MM.1S (cell line): ENCODE measurements around the gene C10orf90.

ENCODE experiments used
- DNase-seq: peaks from one replicate; pipeline ENCODE4 v3.0.0-alpha.2; 2015
- H2AFZ ChIP-seq: fragments of 300-600 bp; sonication (generic); 2 replicates; pipeline ENCODE4 v1.6.0; 2016; ENCODE audit warnings: antibody characterized with exemption, low read length
- H3F3A ChIP-seq: fragments of 300-600 bp; sonication (generic); 2 replicates; pipeline ENCODE4 v1.6.1; 2016; ENCODE audit warnings: mild to moderate bottlenecking, antibody characterized with exemption, low read length, moderate library complexity, mixed read lengths; ENCODE audit not compliant: insufficient read depth
- H3K27ac ChIP-seq: fragments of 300-600 bp; sonication (generic); 2 replicates; pipeline ENCODE4 v1.5.1; 2016; ENCODE audit warnings: mild to moderate bottlenecking, low read length
- H3K27me3 ChIP-seq: fragments of 300-600 bp; sonication (generic); replicated peaks from 2 replicates; pipeline ENCODE4 v1.6.0; 2016; ENCODE audit warnings: low read length; ENCODE audit not compliant: insufficient read depth
- H3K36me3 ChIP-seq: fragments of 300-600 bp; sonication (generic); replicated peaks from 2 replicates; pipeline ENCODE4 v1.6.1; 2016; ENCODE audit warnings: mild to moderate bottlenecking, low read length, mixed read lengths; ENCODE audit not compliant: insufficient read depth
- H3K4me1 ChIP-seq: fragments of 300-600 bp; sonication (generic); 2 replicates; pipeline ENCODE4 v1.6.1; 2016; ENCODE audit warnings: low read length, mixed read lengths
- H3K4me2 ChIP-seq: fragments of 300-600 bp; sonication (generic); 2 replicates; pipeline ENCODE4 v1.6.0; 2016; ENCODE audit warnings: low read depth, low read length
- H3K4me3 ChIP-seq: fragments of 300-600 bp; sonication (generic); 2 replicates; pipeline ENCODE4 v1.5.1; 2016; ENCODE audit warnings: low read length, mixed read lengths
- H3K79me2 ChIP-seq: fragments of 300-600 bp; sonication (generic); 2 replicates; pipeline ENCODE4 v1.6.1; 2016; ENCODE audit warnings: mixed run types, low read length, mixed read lengths
- H3K9ac ChIP-seq: fragments of 300-600 bp; sonication (generic); 2 replicates; pipeline ENCODE4 v1.6.1; 2016; ENCODE audit warnings: low read length, mixed read lengths
- H3K9me2 ChIP-seq: fragments of 300-600 bp; sonication (generic); replicated peaks from 2 replicates; pipeline ENCODE4 v1.6.1; 2016; ENCODE audit warnings: mild to moderate bottlenecking, low read length, mixed read lengths; ENCODE audit not compliant: insufficient read depth
- H3K9me3 ChIP-seq: fragments of 300-600 bp; sonication (generic); replicated peaks from 2 replicates; pipeline ENCODE4 v1.6.1; 2016; ENCODE audit warnings: mild to moderate bottlenecking, low read length, mixed read lengths; ENCODE audit not compliant: insufficient read depth
- H4K20me1 ChIP-seq: fragments of 300-600 bp; sonication (generic); 2 replicates; pipeline ENCODE4 v1.6.1; 2016; ENCODE audit warnings: mild to moderate bottlenecking, low read length, moderate library complexity, mixed read lengths; ENCODE audit not compliant: insufficient read depth
- EZH2 ChIP-seq: fragments of 300-600 bp; sonication (generic); optimal IDR thresholded peaks from 2 replicates; pipeline ENCODE3; 2017; ENCODE audit warnings: low read depth, mild to moderate bottlenecking, antibody characterized with exemption, low read length, mixed read lengths
- EZH2phosphoT487 ChIP-seq: fragments of 300-600 bp; sonication (generic); IDR thresholded peaks from 2 replicates; pipeline ENCODE4 v1.6.1; 2018; ENCODE audit warnings: antibody characterized with exemption, low read length
- TF ChIP-seq, protein P1 (sequence below): fragments of 300-600 bp; sonication (generic); IDR thresholded peaks from 2 replicates; pipeline ENCODE4 v1.5.1; 2016; ENCODE audit warnings: antibody characterized with exemption, low read length, mixed read lengths

Gene C10orf90

DNA sequence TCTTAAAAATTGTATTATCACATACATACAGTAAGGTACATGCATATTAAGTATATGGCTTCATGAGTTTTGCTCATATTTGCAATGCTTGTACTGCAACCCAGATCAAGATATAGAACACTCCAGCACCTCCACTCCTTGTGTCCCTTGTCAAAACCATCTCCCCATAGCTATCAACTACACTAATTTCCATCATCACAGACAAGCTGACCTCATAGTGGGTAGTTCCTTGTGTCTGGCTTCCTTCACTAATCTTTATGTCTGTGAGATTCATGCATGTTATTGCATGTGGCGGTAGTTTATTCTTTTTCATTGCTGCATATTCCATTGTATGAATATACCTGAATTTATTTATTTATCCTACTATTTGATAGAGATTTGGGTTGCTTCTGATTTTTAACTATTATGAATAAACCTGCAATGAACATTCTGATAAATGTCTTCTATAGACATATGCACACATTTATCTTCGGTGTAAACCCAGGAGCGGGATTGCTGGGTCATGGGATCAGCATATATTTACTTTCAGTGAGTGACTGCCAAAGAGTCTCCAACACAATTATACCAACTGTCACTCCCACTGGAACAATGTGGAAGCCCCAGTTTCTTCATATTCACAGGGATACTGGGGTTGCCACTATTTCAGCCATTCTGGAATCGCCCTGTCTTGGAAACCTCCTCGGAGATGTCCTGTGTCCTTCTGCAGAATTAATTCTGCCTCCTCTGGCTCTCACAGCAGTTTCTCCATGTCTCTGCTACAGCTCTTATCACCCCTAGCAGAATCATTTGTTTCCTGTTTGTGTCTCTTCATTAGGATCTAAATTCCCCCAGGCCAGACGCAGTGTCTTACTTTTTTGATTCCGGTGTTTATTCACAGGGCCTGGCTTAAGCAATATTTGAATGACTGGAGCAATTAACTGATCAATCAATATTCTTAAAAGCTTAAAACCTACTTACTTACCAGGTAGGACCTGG is 267.5 kb downstream of the C10orf90 start:
- H3K36me3 ChIP-seq = no peaks in the 10 kb centered on the region
- H4K20me1 ChIP-seq = no peaks in the 10 kb centered on the region
- H3K9me3 ChIP-seq = no peaks in the 10 kb centered on the region; the same call in 1 of the 2 replicates
- H3K9me2 ChIP-seq = no peaks in the 10 kb centered on the region
- no peak overlapping the region for H3K9ac ChIP-seq
- no peaks in the 10 kb centered on the region for H3F3A ChIP-seq
- H3K27ac ChIP-seq = no peak overlapping the region
- H3K4me2 ChIP-seq = no peak overlapping the region
- H2AFZ ChIP-seq = no peak overlapping the region
- no peak for DNase-seq
- H3K4me3 ChIP-seq = no peak overlapping the region
- no peaks in the 10 kb centered on the region for H3K79me2 ChIP-seq
- no peaks in the 10 kb centered on the region for H3K4me1 ChIP-seq
- no peaks in the 10 kb centered on the region for H3K27me3 ChIP-seq
- TF ChIP-seq EZH2phosphoT487 (no peak), EZH2 (no peak)
- TF ChIP-seq, protein P1, sequence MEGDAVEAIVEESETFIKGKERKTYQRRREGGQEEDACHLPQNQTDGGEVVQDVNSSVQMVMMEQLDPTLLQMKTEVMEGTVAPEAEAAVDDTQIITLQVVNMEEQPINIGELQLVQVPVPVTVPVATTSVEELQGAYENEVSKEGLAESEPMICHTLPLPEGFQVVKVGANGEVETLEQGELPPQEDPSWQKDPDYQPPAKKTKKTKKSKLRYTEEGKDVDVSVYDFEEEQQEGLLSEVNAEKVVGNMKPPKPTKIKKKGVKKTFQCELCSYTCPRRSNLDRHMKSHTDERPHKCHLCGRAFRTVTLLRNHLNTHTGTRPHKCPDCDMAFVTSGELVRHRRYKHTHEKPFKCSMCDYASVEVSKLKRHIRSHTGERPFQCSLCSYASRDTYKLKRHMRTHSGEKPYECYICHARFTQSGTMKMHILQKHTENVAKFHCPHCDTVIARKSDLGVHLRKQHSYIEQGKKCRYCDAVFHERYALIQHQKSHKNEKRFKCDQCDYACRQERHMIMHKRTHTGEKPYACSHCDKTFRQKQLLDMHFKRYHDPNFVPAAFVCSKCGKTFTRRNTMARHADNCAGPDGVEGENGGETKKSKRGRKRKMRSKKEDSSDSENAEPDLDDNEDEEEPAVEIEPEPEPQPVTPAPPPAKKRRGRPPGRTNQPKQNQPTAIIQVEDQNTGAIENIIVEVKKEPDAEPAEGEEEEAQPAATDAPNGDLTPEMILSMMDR = no peak

DNA sequence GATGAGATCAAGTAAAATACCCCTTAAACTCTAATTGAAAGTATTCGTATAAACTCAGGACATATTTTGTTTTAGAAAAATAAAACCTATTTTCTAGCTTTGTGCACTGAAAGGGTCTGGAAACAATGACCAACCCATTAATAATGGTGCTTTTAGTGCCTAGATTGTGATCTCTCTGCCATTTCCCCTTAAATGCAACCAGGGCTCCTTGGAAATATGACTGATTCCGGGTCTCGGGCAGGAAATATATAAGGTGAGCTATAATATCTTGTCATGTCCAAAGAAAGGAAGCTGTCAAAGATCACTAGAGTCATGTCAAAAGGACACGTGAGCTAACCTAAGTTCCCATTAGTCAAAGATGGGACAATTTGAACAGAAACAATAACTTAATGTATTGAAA is 269.9 kb downstream of the C10orf90 start:
- TF ChIP-seq, protein P1 = no peak
- TF ChIP-seq EZH2phosphoT487 (no peak), EZH2 (no peak)

DNA sequence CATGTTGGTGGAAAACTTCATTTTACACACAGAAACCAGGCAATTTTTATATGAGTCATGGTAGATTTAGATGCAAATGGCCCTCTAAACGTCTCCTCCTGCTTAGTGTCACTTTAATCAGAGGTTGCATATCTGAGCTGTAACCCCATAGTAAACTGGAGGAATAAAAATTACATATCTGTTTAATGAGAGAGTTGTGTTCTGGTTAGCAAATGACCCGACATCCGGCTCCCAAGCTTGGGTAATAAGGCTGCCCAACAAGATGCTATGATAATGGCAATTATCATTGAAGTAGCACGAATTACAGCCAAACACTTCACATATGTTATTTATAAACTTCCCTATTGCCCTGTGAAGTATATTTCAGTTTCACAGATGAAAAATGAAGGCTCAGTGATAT is 271.6 kb downstream of the C10orf90 start:
- Histone ChIP-seq H3K4me1 (no peaks in the 10 kb centered on the region), H3K4me2 (no peak overlapping the region), H3K27me3 (no peaks in the 10 kb centered on the region), H4K20me1 (no peaks in the 10 kb centered on the region), H3F3A (no peaks in the 10 kb centered on the region), H3K79me2 (no peaks in the 10 kb centered on the region), H3K9me3 (no peaks in the 10 kb centered on the region; the same call in 1 of the 2 replicates), H3K9me2 (no peaks in the 10 kb centered on the region), H3K9ac (no peak overlapping the region), H3K36me3 (no peaks in the 10 kb centered on the region), H2AFZ (no peak overlapping the region), H3K27ac (no peak overlapping the region), H3K4me3 (no peak overlapping the region)
- no peak for DNase-seq
- TF ChIP-seq, protein P1 = no peak
- TF ChIP-seq EZH2phosphoT487 (no peak), EZH2 (no peak)

More for the DNA sequence above, 269.9 kb downstream of the C10orf90 start:
- Histone ChIP-seq H3K27ac (no peak overlapping the region), H3K9ac (no peak overlapping the region), H3K4me1 (no peaks in the 10 kb centered on the region), H3K9me2 (no peaks in the 10 kb centered on the region), H2AFZ (no peak overlapping the region), H3K36me3 (no peaks in the 10 kb centered on the region), H3K4me3 (no peak overlapping the region), H3K4me2 (no peak overlapping the region), H4K20me1 (no peaks in the 10 kb centered on the region), H3K9me3 (no peaks in the 10 kb centered on the region; the same call in 1 of the 2 replicates), H3K27me3 (no peaks in the 10 kb centered on the region), H3K79me2 (no peaks in the 10 kb centered on the region), H3F3A (no peaks in the 10 kb centered on the region)
- DNase-seq = no peak
